AG20443 (cell line): Measurements from ENCODE around the gene MEGF11.
A peak's percentile ranks its signal among the peaks of the same experiment; 100 is the strongest.
"Not testable (repeated sequence)": the region's sequence is repeated elsewhere in the genome, so short reads cannot be mapped to it uniquely, and the experiment has no call there.

Experiments used
- DNase-seq: peaks from one replicate; pipeline ENCODE4 v3.0.0; 2012; ENCODE audit warnings: low spot score, mixed read lengths

MEGF11 gene

GRCh38 chr15:65998486-65998885, 255.1 kb downstream of the MEGF11 start:
- DNase-seq: no peak

- DNase-seq: no peak
These were observed 256.6 kb downstream of the MEGF11 start for GRCh38 chr15:65996901-65997300.

GRCh38 chr15:65994832-65995231, 258.7 kb downstream of the MEGF11 start:
- no peak for DNase-seq

- DNase-seq: no peak
These were observed 259.8 kb downstream of the MEGF11 start for GRCh38 chr15:65993762-65994161.

GRCh38 chr15:65993236-65993635, 260.3 kb downstream of the MEGF11 start:
- no peak for DNase-seq

GRCh38 chr15:65991721-65992483, 261.6 kb downstream of the MEGF11 start:
- DNase-seq: no peak

- no peak for DNase-seq
These were observed 263.1 kb downstream of the MEGF11 start for GRCh38 chr15:65990298-65990981.

GRCh38 chr15:65987100-65987499, 266.4 kb downstream of the MEGF11 start:
- DNase-seq: no peak

GRCh38 chr15:65986416-65986815, 267.1 kb downstream of the MEGF11 start:
- DNase-seq: no peak

- no peak for DNase-seq
These were observed 268.2 kb downstream of the MEGF11 start for GRCh38 chr15:65985387-65985786.

- no peak for DNase-seq
These were observed 270.8 kb downstream of the MEGF11 start for GRCh38 chr15:65982627-65983322.

- no peak for DNase-seq
These were observed 271.5 kb downstream of the MEGF11 start for GRCh38 chr15:65981837-65982626.

- peak; percentile 89 for DNase-seq
These were observed 272.6 kb downstream of the MEGF11 start for GRCh38 chr15:65980824-65981456.

- DNase-seq: no peak
These were observed 273.7 kb downstream of the MEGF11 start for GRCh38 chr15:65979837-65980236.

- DNase-seq: peak; percentile 40
These were observed 274.2 kb downstream of the MEGF11 start for GRCh38 chr15:65979316-65979715.

- no peak for DNase-seq
These were observed 275.4 kb downstream of the MEGF11 start for GRCh38 chr15:65978110-65978509.

GRCh38 chr15:65976196-65976595, 277.4 kb downstream of the MEGF11 start:
- DNase-seq: not testable (repeated sequence)

- DNase-seq: no peak
These were observed 281.9 kb downstream of the MEGF11 start for GRCh38 chr15:65971741-65971995.

- DNase-seq: no peak
These were observed 282.4 kb downstream of the MEGF11 start for GRCh38 chr15:65970937-65971740.

GRCh38 chr15:65969865-65970816, 283.4 kb downstream of the MEGF11 start:
- DNase-seq: no peak
